ENCODE data around the gene METTL1. TPM values are rescaled to one million over a fixed set of nuclear protein-coding genes. Genes with fewer than 3 reads are reported as not detected.

Gene METTL1
- total RNA-seq, 1 donor from 2014 or later, result 42.7 TPM

GRCh38 chr12:57755454-57756372 is 16.2 kb downstream of the METTL1 start:
- intact Hi-C loops (cut with micrococcal nuclease), result loop anchor here (1.0 to 10.0 kb wide), 6 partner anchors 10 to 1121 kb away; partner anchors contain the start of genes BAZ2A, EEF1AKMT3, METTL1 and TSFM

- intact Hi-C loops (cut with micrococcal nuclease), result loop anchor here (1.0 to 10.0 kb wide), 3 partner anchors 27 to 1120 kb away; partner anchors contain the start of genes BAZ2A and TSFM
Measured at GRCh38 chr12:57755194-57755453, 16.8 kb downstream of the METTL1 start.

GRCh38 chr12:57754411-57755193 is 17.3 kb downstream of the METTL1 start, which contains the start of gene MARCHF9:
MARCHF9 (plus strand) TSS chr12:57755103; CDS start chr12:57755529, 426 bp downstream.
- intact Hi-C loops (cut with micrococcal nuclease), result loop anchor here (1.0 to 10.0 kb wide), 6 partner anchors 28 to 1120 kb away; partner anchors contain the start of genes ARHGAP9, BAZ2A, CTDSP2 and PTGES3

- intact Hi-C loops (cut with micrococcal nuclease), result loop anchor here (5.0 to 10.0 kb wide), 4 partner anchors 93 to 1119 kb away; partner anchors contain the start of genes ARHGAP9, BAZ2A, CTDSP2 and PTGES3
Measured at GRCh38 chr12:57753756-57754337, 18.1 kb downstream of the METTL1 start.

GRCh38 chr12:57752668-57753000 is 19.3 kb downstream of the METTL1 start:
- intact Hi-C loops (cut with micrococcal nuclease), result loop anchor here (1.0 to 10.0 kb wide), 9 partner anchors 8 to 1118 kb away; partner anchors contain the start of genes ARHGAP9, BAZ2A, CTDSP2 and DCTN2

- intact Hi-C loops (cut with micrococcal nuclease), result loop anchor here (1.0 to 10.0 kb wide), 9 partner anchors 8 to 1117 kb away; partner anchors contain the start of genes ARHGAP9, BAZ2A, CTDSP2 and DCTN2
Measured at GRCh38 chr12:57751788-57752667, 19.9 kb downstream of the METTL1 start, which contains the start of gene CDK4. CDK4 (minus strand) TSS chr12:57752310; CDS start chr12:57751717, 593 bp downstream.

- intact Hi-C loops (cut with micrococcal nuclease), result loop anchor here (5.0 to 10.0 kb wide), 4 partner anchors 96 to 1117 kb away; partner anchors contain the start of genes ARHGAP9, BAZ2A, CTDSP2 and PTGES3
Measured at GRCh38 chr12:57751432-57751787, 20.5 kb downstream of the METTL1 start.

- intact Hi-C loops (cut with micrococcal nuclease), result loop anchor here (5.0 to 10.0 kb wide), 4 partner anchors 97 to 1116 kb away; partner anchors contain the start of genes ARHGAP9, BAZ2A, CTDSP2 and PTGES3
Measured at GRCh38 chr12:57750561-57751431, 21.1 kb downstream of the METTL1 start.

GRCh38 chr12:57749061-57749460 is 22.8 kb downstream of the METTL1 start:
- intact Hi-C loops (cut with micrococcal nuclease), result no loop called here

- intact Hi-C loops (cut with micrococcal nuclease), result no loop called here
Measured at GRCh38 chr12:57746025-57746424, 25.9 kb downstream of the METTL1 start.

GRCh38 chr12:57745485-57745881 is 26.4 kb downstream of the METTL1 start:
- intact Hi-C loops (cut with micrococcal nuclease), result no loop called here

- intact Hi-C loops (cut with micrococcal nuclease), result loop anchor here (1.0 to 5.0 kb wide), 4 partner anchors 7 to 223 kb away; partner anchors contain the start of genes CDK4, DCTN2 and MBD6
Measured at GRCh38 chr12:57744777-57745484, 27.0 kb downstream of the METTL1 start, which contains the start of gene TSPAN31. TSPAN31 (plus strand) TSS chr12:57745039; CDS start chr12:57745155, 116 bp downstream.

GRCh38 chr12:57744194-57744776 is 27.6 kb downstream of the METTL1 start:
- intact Hi-C loops (cut with micrococcal nuclease), result loop anchor here (1.0 to 5.0 kb wide), 4 partner anchors 8 to 222 kb away; partner anchors contain the start of genes CDK4, DCTN2 and MBD6

GRCh38 chr12:57743769-57744168 is 28.1 kb downstream of the METTL1 start:
- intact Hi-C loops (cut with micrococcal nuclease), result loop anchor here (1.0 to 5.0 kb wide), 5 partner anchors 9 to 221 kb away; partner anchors contain the start of genes CDK4, DCTN2 and MBD6

GRCh38 chr12:57741844-57742738 is 29.8 kb downstream of the METTL1 start:
- intact Hi-C loops (cut with micrococcal nuclease), result loop anchor here (1.0 to 5.0 kb wide), 5 partner anchors 15 to 195 kb away; partner anchors contain the start of gene DCTN2

GRCh38 chr12:57741413-57741789 is 30.5 kb downstream of the METTL1 start:
- intact Hi-C loops (cut with micrococcal nuclease), result loop anchor here (5.0 kb wide), 2 partner anchors 119 to 194 kb away; partner anchors contain the start of gene DCTN2
